Neural crest cell (in vitro differentiated cells): ENCODE results near the gene CST4. TPM values are rescaled to one million over a fixed set of nuclear protein-coding genes. Genes with fewer than 3 reads are reported as not detected.
"Not testable (repeated sequence)": the region's sequence is repeated elsewhere in the genome, so short reads cannot be mapped to it uniquely, and the experiment has no call there.

ENCODE experiments used
- DNase-seq: peaks from one replicate; pipeline ENCODE4 v3.0.0; 2021; ENCODE audit warnings: low read depth, mixed read lengths, low spot score
- H3K27ac Mint-ChIP-seq: one replicate; pipeline ENCODE4 v1.8.0; 2021; ENCODE audit warnings: mild to moderate bottlenecking, mixed read lengths; ENCODE audit not compliant: unreplicated experiment
- H3K27me3 Mint-ChIP-seq: 2 replicates; pipeline ENCODE4 v1.8.0; 2021; ENCODE audit warnings: low read depth, mild to moderate bottlenecking, mixed read lengths
- H3K36me3 Mint-ChIP-seq: 2 replicates; pipeline ENCODE4 v1.8.0; 2021; ENCODE audit warnings: low read depth, mild to moderate bottlenecking, mixed read lengths
- H3K4me1 Mint-ChIP-seq: 2 replicates; pipeline ENCODE4 v1.8.0; 2021; ENCODE audit warnings: mixed read lengths
- H3K4me3 Mint-ChIP-seq: one replicate; pipeline ENCODE4 v1.8.0; 2021; ENCODE audit warnings: mild to moderate bottlenecking, mixed read lengths
- H3K9me3 Mint-ChIP-seq: 2 replicates; pipeline ENCODE4 v1.8.0; 2021; ENCODE audit warnings: mixed read lengths
- total RNA-seq: library from RNA; stranded (reverse); gene quantifications from 2 replicates; pipeline ENCODE4 v1.2.1, GENCODE V29; 2021
- TF ChIP-seq, protein P1 (sequence below): fragments of 200-600 bp; sonication (generic); conservative IDR thresholded peaks from 2 replicates; pipeline ENCODE4 v1.5.0; 2021; ENCODE audit warnings: antibody characterized with exemption, mild to moderate bottlenecking

CST4 gene
- total RNA-seq, 1 donor from 2014 or later = not detected

DNA sequence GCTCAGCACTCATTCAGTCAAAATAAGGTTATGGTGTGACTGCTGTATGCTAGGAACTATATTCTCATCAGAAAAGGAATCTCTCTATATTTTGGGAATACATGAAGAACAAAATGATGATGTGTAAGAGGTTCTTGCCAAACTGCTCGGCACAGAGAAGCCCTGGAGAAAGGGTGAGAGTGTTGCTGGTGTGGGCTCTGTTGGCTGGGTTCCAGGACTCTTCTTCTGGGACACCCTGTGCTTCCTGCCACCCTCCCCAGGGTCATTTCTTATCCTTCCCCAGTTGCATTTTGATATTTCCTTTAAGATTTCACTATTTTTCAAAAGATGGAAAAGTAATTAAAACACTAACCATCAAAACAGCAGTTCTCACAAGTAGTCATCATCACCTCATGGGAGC lies 33.1 kb upstream of the CST4 start:
- H3K9me3 Mint-ChIP-seq = peaks cover 4% of the 10 kb centered on the region
- no peak overlapping the region for H3K4me3 Mint-ChIP-seq
- no peak for DNase-seq
- H3K4me1 Mint-ChIP-seq = no peaks in the 10 kb centered on the region
- peaks cover 19% of the 10 kb centered on the region for H3K27me3 Mint-ChIP-seq
- no peaks in the 10 kb centered on the region for H3K36me3 Mint-ChIP-seq
- TF ChIP-seq, protein P1, sequence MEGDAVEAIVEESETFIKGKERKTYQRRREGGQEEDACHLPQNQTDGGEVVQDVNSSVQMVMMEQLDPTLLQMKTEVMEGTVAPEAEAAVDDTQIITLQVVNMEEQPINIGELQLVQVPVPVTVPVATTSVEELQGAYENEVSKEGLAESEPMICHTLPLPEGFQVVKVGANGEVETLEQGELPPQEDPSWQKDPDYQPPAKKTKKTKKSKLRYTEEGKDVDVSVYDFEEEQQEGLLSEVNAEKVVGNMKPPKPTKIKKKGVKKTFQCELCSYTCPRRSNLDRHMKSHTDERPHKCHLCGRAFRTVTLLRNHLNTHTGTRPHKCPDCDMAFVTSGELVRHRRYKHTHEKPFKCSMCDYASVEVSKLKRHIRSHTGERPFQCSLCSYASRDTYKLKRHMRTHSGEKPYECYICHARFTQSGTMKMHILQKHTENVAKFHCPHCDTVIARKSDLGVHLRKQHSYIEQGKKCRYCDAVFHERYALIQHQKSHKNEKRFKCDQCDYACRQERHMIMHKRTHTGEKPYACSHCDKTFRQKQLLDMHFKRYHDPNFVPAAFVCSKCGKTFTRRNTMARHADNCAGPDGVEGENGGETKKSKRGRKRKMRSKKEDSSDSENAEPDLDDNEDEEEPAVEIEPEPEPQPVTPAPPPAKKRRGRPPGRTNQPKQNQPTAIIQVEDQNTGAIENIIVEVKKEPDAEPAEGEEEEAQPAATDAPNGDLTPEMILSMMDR = no peak
- H3K27ac Mint-ChIP-seq = no peak overlapping the region

DNA sequence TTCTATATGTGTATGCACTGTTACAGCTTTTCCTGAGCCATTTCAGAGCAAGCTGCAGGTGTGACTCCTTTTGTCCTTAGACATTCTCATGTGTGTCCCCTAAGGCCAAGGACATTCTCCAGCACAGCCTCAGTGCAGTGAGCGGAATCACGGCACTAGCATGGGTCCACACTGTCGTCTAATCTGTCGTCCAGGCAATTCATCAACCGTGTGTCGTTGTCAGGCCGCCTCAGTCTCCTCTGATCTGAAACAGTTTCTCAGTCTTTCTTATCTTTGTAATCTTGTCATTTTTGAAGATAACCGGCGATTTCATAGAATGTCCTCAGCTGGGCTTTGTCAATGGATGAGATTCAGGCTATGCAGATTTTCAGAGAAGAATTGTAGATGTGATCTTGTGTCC lies 30.5 kb upstream of the CST4 start:
- H3K27ac Mint-ChIP-seq, H3K4me3 Mint-ChIP-seq, DNase-seq, H3K36me3 Mint-ChIP-seq, H3K4me1 Mint-ChIP-seq, H3K9me3 Mint-ChIP-seq: not testable (repeated sequence)
- H3K27me3 Mint-ChIP-seq = peaks cover 21% of the 10 kb centered on the region

DNA sequence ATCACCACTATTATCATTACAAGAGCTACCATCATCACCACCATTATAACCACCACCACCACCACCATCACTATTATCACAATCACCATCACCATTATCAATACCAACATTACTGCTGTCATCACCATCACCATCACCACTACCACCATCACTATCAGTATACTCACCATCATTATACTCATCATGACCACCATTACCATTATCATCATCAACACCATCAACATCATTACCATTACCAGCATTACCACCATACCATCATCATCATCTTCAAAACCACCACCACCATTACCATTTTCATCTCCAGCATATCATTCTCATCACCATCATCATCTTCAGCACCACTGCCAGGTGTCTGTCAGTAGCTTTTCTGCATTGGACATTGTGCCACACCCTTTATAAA lies 22.9 kb upstream of the CST4 start:
- not testable (repeated sequence) for H3K27ac Mint-ChIP-seq, H3K36me3 Mint-ChIP-seq, H3K4me1 Mint-ChIP-seq, DNase-seq, H3K9me3 Mint-ChIP-seq, H3K27me3 Mint-ChIP-seq, H3K4me3 Mint-ChIP-seq

DNA sequence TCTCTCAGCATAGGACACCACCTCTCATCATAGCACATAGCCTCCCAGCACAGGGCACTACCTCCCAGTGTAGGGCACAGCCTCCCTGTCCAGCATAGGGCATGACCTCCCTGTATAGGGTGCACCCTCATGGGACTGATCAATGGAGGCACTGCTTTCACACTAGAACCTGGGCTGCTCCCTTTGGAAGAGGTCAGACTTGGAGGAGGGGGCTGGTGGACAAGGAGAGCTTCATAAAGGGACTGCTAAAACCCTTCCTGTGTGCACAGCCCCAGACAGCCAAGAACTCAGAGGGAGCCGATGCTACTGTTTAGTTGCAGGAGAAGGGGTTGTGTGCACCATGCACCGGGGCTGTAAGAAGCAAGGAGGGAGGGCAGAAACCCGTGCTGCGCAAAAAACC lies 21.9 kb upstream of the CST4 start:
- Mint-ChIP-seq H3K27me3 (peaks cover 6% of the 10 kb centered on the region), H3K4me1 (no peaks in the 10 kb centered on the region), H3K9me3 (no peaks in the 10 kb centered on the region), H3K27ac (no peak overlapping the region), H3K36me3 (no peaks in the 10 kb centered on the region), H3K4me3 (no peak overlapping the region)
- no peak for DNase-seq
- TF ChIP-seq, protein P1 = no peak

DNA sequence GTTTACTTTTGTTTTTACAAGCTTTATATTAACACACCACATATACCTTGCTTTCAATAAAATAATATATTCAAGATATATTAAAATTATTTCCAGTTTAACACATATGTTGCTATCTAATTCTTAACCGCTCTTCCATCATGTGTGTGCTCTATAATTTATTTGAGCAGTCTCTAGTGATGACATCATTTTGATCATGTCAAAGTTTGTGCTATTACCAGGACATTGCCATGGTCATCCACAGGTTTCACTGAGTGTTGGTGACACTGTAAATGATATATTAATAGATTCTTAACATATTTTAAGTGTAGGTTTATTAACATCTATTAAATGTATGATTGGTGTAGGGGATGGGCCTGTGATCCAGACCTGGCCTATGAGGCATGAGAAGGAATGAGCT lies 17.1 kb upstream of the CST4 start:
- Mint-ChIP-seq H3K36me3 (no peaks in the 10 kb centered on the region), H3K4me1 (no peaks in the 10 kb centered on the region), H3K27ac (peak overlapping the region; percentile 40), H3K4me3 (no peak overlapping the region), H3K27me3 (peaks cover 16% of the 10 kb centered on the region), H3K9me3 (no peaks in the 10 kb centered on the region)
- DNase-seq = no peak
- TF ChIP-seq, protein P1 = no peak

DNA sequence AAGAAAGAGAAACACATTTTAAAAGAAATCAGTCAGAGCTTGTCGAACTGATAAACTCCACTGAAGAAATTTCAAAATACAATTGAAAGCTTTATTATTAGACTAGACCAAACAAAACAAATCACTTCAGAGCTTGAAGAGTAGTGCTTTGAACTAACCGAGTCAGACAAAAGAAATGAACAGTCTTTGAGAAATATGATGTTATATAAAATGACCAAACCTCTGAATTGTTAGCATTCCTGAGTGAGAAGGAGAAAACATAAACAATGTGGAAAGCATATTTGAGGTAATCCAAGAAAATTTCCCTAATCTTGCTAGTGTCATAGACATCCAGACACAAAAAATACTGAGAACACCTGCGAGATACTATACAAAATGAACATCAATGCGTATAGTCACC lies 13.2 kb upstream of the CST4 start:
- Mint-ChIP-seq H3K4me1 (no peaks in the 10 kb centered on the region), H3K4me3 (no peak overlapping the region), H3K27ac (no peak overlapping the region), H3K27me3 (peaks cover 18% of the 10 kb centered on the region), H3K9me3 (no peaks in the 10 kb centered on the region), H3K36me3 (no peaks in the 10 kb centered on the region)
- TF ChIP-seq, protein P1 = no peak
- no peak for DNase-seq

DNA sequence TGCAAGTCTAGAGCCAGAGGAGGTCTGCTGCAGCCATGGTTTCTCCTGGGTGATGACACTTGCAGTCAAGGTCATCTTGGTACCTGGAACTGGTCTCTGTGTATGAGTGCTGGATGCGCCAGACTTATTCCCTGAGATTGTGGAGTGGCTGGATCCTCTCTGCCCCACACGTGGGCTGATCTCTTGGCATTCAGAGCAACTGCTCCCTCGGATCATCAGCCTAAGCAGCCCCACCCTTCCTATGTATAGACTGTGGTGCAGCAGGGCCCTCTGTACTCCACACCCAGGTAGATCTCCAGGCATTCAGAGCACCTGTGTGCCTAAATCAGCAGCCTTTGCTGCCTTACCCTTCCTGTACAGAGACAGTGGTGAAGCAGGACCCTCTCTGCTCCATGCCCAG lies 12.1 kb upstream of the CST4 start:
- TF ChIP-seq, protein P1 = no peak
- no peak for DNase-seq
- no peak overlapping the region for H3K4me3 Mint-ChIP-seq
- no peak overlapping the region for H3K27ac Mint-ChIP-seq
- H3K9me3 Mint-ChIP-seq = no peaks in the 10 kb centered on the region
- H3K36me3 Mint-ChIP-seq = no peaks in the 10 kb centered on the region
- H3K4me1 Mint-ChIP-seq = no peaks in the 10 kb centered on the region
- H3K27me3 Mint-ChIP-seq = peaks cover 22% of the 10 kb centered on the region
